ENCODE data around the gene MPPED1. TPM values are rescaled to one million over a fixed set of nuclear protein-coding genes. Genes with fewer than 3 reads are reported as not detected.

MPPED1 gene
- total RNA-seq, 1 donor from 2014 or later: 0.37 TPM

GRCh38 chr22:43412808-43413795 lies 1.3 kb downstream of the MPPED1 start:
- Mint-ChIP-seq H3K4me3 (ENCODE audit: unreplicated experiment) (peak overlapping the region; percentile 73), H3K36me3 (ENCODE audit: unreplicated experiment) (peaks cover 5% of the 10 kb centered on the region), H3K9me3 (ENCODE audit: unreplicated experiment) (peaks cover under 1% of the 10 kb centered on the region), H3K4me1 (ENCODE audit: low read depth, unreplicated experiment) (peaks cover 2% of the 10 kb centered on the region), H3K27ac (ENCODE audit: unreplicated experiment) (no peak overlapping the region), H3K27me3 (ENCODE audit: unreplicated experiment) (peaks cover 24% of the 10 kb centered on the region)
- no peak for DNase-seq
- TF ChIP-seq, protein P1, sequence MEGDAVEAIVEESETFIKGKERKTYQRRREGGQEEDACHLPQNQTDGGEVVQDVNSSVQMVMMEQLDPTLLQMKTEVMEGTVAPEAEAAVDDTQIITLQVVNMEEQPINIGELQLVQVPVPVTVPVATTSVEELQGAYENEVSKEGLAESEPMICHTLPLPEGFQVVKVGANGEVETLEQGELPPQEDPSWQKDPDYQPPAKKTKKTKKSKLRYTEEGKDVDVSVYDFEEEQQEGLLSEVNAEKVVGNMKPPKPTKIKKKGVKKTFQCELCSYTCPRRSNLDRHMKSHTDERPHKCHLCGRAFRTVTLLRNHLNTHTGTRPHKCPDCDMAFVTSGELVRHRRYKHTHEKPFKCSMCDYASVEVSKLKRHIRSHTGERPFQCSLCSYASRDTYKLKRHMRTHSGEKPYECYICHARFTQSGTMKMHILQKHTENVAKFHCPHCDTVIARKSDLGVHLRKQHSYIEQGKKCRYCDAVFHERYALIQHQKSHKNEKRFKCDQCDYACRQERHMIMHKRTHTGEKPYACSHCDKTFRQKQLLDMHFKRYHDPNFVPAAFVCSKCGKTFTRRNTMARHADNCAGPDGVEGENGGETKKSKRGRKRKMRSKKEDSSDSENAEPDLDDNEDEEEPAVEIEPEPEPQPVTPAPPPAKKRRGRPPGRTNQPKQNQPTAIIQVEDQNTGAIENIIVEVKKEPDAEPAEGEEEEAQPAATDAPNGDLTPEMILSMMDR (IDR thresholded peaks at IDR 0.05; ENCODE audit: partially characterized antibody, unreplicated experiment): no peak

GRCh38 chr22:43413826-43414225 lies 2.0 kb downstream of the MPPED1 start:
- H3K4me3 Mint-ChIP-seq (ENCODE audit: unreplicated experiment): no peak overlapping the region
- H3K9me3 Mint-ChIP-seq (ENCODE audit: unreplicated experiment): no peaks in the 10 kb centered on the region
- DNase-seq: no peak
- peaks cover 24% of the 10 kb centered on the region for H3K27me3 Mint-ChIP-seq (ENCODE audit: unreplicated experiment)
- TF ChIP-seq, protein P1 (IDR thresholded peaks at IDR 0.05; ENCODE audit: partially characterized antibody, unreplicated experiment): no peak
- peaks cover 5% of the 10 kb centered on the region for H3K36me3 Mint-ChIP-seq (ENCODE audit: unreplicated experiment)
- no peak overlapping the region for H3K27ac Mint-ChIP-seq (ENCODE audit: unreplicated experiment)
- H3K4me1 Mint-ChIP-seq (ENCODE audit: low read depth, unreplicated experiment): peaks cover 2% of the 10 kb centered on the region

DNA sequence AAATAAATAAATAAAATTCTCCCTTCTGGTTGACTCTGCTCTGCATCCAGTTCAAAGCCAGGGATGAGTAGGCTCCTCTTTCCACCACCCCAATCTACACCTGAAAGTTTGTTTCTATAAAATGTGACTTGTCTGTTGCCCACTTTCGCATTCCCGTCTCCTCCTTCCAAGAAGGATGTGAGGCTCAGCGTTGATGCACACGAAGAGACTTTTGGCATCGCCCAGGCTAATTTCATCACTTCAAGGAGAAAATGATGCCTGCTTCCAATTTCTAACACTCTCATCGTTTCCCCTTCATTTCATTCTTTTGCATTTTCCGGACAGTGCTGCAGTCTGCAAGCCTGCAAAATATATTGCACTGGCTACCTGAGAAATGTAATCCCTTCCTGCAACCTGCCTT lies 3.9 kb downstream of the MPPED1 start:
- H3K4me3 Mint-ChIP-seq (ENCODE audit: unreplicated experiment): no peak overlapping the region
- H3K9me3 Mint-ChIP-seq (ENCODE audit: unreplicated experiment): peaks cover 4% of the 10 kb centered on the region
- DNase-seq: no peak
- H3K4me1 Mint-ChIP-seq (ENCODE audit: low read depth, unreplicated experiment): peaks cover 2% of the 10 kb centered on the region
- H3K27me3 Mint-ChIP-seq (ENCODE audit: unreplicated experiment): peaks cover 26% of the 10 kb centered on the region
- H3K27ac Mint-ChIP-seq (ENCODE audit: unreplicated experiment): no peak overlapping the region
- peaks cover 5% of the 10 kb centered on the region for H3K36me3 Mint-ChIP-seq (ENCODE audit: unreplicated experiment)
- TF ChIP-seq, protein P1 (IDR thresholded peaks at IDR 0.05; ENCODE audit: partially characterized antibody, unreplicated experiment): no peak

GRCh38 chr22:43417555-43417954 lies 5.7 kb downstream of the MPPED1 start:
- Mint-ChIP-seq H3K4me3 (ENCODE audit: unreplicated experiment) (no peak overlapping the region), H3K27ac (ENCODE audit: unreplicated experiment) (no peak overlapping the region), H3K4me1 (ENCODE audit: low read depth, unreplicated experiment) (peaks cover under 1% of the 10 kb centered on the region), H3K27me3 (ENCODE audit: unreplicated experiment) (peaks cover 23% of the 10 kb centered on the region), H3K9me3 (ENCODE audit: unreplicated experiment) (peaks cover 4% of the 10 kb centered on the region), H3K36me3 (ENCODE audit: unreplicated experiment) (peaks cover 5% of the 10 kb centered on the region)
- TF ChIP-seq, protein P1 (IDR thresholded peaks at IDR 0.05; ENCODE audit: partially characterized antibody, unreplicated experiment): no peak
- DNase-seq: no peak
